ELF-1 (cell line): ENCODE results near the gene GBE1.
A peak's percentile ranks its signal among the peaks of the same experiment; 100 is the strongest.

Source experiments
- DNase-seq: peaks from one replicate; pipeline ENCODE4 v3.0.0-alpha.2; 2016; ENCODE audit warnings: low read depth, low spot score

Gene GBE1

GRCh38 chr3:81621277-81621676 lies 140.2 kb downstream of the GBE1 start:
- no peak for DNase-seq

GRCh38 chr3:81620849-81621248 lies 140.6 kb downstream of the GBE1 start:
- no peak for DNase-seq

- no peak for DNase-seq
Measured at GRCh38 chr3:81612768-81613167, 148.7 kb downstream of the GBE1 start.

GRCh38 chr3:81602781-81603180 lies 158.7 kb downstream of the GBE1 start:
- DNase-seq = no peak

- DNase-seq = no peak
Measured at GRCh38 chr3:81601707-81602305, 159.6 kb downstream of the GBE1 start.

GRCh38 chr3:81592101-81592500 lies 169.3 kb downstream of the GBE1 start:
- no peak for DNase-seq

- no peak for DNase-seq
Measured at GRCh38 chr3:81585937-81586336, 175.5 kb downstream of the GBE1 start.

- DNase-seq = no peak
Measured at GRCh38 chr3:81585056-81585455, 176.4 kb downstream of the GBE1 start.

GRCh38 chr3:81581966-81582599 lies 179.4 kb downstream of the GBE1 start:
- peak; percentile 4 for DNase-seq

- peak; percentile 33 for DNase-seq
Measured at GRCh38 chr3:81580355-81580754, 181.1 kb downstream of the GBE1 start.

- peak; percentile 3 for DNase-seq
Measured at GRCh38 chr3:81579744-81580143, 181.7 kb downstream of the GBE1 start.

GRCh38 chr3:81572201-81572756 lies 189.2 kb downstream of the GBE1 start:
- DNase-seq = no peak

GRCh38 chr3:81568378-81568777 lies 193.1 kb downstream of the GBE1 start:
- no peak for DNase-seq

GRCh38 chr3:81565041-81565440 lies 196.4 kb downstream of the GBE1 start:
- no peak for DNase-seq

GRCh38 chr3:81558106-81558505 lies 203.3 kb downstream of the GBE1 start:
- DNase-seq = no peak

- DNase-seq = no peak
Measured at GRCh38 chr3:81554801-81555200, 206.6 kb downstream of the GBE1 start.

- no peak for DNase-seq
Measured at GRCh38 chr3:81554388-81554787, 207.1 kb downstream of the GBE1 start.

- no peak for DNase-seq
Measured at GRCh38 chr3:81550415-81550814, 211.0 kb downstream of the GBE1 start.

- no peak for DNase-seq
Measured at GRCh38 chr3:81549831-81550230, 211.6 kb downstream of the GBE1 start.

GRCh38 chr3:81549388-81549787 lies 212.1 kb downstream of the GBE1 start:
- DNase-seq = no peak

- DNase-seq = no peak
Measured at GRCh38 chr3:81545572-81545971, 215.9 kb downstream of the GBE1 start.

GRCh38 chr3:81544385-81544784 lies 217.1 kb downstream of the GBE1 start:
- no peak for DNase-seq

- no peak for DNase-seq
Measured at GRCh38 chr3:81540787-81541186, 220.7 kb downstream of the GBE1 start.
